CD4-positive, alpha-beta T cell treated with Interleukin-2 at 100 ng/mL for 4 hours (primary cell): ENCODE measurements around the gene CCDC175.
A peak's percentile ranks its signal among the peaks of the same experiment; 100 is the strongest.

Experiments used
- DNase-seq: peaks from one replicate; pipeline ENCODE4 v3.0.0-alpha.2; 2020; ENCODE audit warnings: low spot score

The CCDC175 gene

GRCh38 chr14:59482541-59483331, 93.9 kb downstream of the CCDC175 start:
- no peak for DNase-seq

DNA sequence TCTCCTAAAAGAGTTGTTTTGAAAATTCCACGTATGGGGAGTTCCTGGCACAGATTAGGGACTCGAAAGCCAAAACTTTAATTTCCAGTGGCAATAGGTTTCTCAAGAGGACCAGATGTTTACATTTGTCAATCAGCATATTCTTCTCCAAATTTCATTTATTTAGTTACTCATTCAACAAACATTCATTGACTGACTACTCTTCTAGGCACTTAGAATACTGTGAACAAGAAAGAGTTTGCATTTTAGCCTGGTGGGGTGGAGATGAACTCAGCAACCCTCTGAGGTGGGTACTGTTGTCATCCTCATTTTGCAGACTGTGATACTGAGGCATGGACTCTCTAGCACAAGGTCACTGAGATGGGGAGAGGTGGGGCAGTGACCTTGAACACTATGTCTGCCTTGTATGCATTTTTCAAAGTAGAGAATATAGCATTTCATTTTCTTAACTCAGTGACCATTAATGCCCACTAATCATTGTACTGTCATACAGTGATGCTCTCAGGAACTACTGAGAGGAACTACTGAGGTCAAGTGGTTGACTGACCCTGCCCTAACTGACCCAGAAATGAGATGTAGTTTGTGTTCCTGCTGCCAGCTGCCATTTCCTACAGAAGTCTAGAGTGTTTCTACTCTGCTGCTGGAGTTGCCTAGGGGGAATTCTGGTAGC, 94.6 kb downstream of the CCDC175 start:
- DNase-seq: no peak

DNA sequence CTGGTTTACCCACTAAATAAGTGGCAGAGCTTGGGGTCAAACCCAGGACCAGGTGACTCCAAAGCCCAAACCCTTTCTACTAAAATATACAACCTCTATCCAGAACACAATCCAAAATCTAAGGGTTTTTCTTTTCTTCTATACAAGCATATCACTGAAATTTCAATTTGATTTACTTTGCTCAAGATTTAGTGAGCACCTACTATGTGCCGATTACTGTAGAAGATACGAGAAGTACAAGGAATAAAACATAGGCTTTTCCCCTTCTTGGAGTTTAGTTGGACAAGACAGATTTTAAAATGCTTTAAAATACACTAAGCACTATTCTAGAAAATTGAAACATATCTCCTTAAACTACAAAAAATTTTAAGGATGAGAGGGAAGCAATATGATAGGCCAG, 95.2 kb downstream of the CCDC175 start:
- no peak for DNase-seq

DNA sequence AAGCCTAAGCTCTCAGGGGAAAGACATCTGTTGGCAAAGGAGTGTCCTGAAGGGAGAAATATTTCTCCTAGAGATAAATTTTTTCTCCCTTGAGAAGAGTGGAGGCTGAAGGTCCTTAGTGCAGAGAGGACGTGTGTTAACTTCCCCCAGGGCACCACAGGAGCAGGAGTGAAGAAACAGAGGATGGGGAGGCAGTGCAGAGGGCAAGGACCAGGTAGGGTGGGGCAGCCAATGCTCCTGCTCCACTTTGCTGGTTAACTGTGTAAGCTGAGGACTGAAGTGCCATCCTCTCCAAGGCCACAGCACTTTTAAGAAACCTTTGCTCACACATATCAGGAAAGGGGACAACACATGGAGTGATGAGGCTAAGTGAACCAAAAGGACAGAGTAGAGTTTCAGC, 96.4 kb downstream of the CCDC175 start:
- DNase-seq: no peak

DNA sequence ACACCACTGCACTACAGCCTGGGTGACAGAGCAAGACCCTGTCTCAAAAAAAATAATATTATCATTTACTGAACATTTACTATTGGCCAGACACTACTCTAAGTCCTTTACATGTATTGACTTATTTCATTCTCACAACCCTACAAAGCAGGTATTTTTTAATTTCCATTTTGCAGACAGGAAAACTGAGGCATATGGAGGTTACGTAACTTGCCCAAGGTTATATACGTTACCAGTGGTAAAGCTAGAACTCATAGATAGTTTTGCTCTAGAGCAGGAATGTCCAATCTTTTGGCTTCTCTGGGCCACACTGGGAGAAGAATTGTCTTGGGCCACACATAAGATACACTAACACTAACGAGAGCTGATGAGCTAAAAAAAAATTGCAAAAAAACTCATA, 98.1 kb downstream of the CCDC175 start:
- no peak for DNase-seq

DNA sequence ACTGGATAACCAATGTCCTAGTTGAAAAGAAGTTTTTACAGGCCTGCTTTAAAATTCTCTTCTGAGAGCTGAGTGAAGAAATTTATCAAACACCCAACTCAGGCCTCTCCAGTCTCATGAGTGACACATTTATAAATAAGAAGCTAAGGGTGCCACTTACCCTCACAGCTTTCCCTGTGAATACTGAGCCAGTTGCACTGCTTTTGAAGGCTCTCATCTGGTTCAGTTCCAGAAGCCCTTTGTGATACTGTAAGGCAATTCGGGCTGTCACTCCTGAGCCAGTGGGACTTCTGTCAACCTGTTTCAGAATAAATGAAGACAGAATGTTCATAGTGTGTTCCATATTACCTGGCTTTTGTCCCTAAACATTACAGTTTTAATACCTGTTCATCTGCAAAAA, 100.9 kb downstream of the CCDC175 start:
- no peak for DNase-seq

GRCh38 chr14:59474172-59474571, 102.4 kb downstream of the CCDC175 start:
- DNase-seq: no peak

DNA sequence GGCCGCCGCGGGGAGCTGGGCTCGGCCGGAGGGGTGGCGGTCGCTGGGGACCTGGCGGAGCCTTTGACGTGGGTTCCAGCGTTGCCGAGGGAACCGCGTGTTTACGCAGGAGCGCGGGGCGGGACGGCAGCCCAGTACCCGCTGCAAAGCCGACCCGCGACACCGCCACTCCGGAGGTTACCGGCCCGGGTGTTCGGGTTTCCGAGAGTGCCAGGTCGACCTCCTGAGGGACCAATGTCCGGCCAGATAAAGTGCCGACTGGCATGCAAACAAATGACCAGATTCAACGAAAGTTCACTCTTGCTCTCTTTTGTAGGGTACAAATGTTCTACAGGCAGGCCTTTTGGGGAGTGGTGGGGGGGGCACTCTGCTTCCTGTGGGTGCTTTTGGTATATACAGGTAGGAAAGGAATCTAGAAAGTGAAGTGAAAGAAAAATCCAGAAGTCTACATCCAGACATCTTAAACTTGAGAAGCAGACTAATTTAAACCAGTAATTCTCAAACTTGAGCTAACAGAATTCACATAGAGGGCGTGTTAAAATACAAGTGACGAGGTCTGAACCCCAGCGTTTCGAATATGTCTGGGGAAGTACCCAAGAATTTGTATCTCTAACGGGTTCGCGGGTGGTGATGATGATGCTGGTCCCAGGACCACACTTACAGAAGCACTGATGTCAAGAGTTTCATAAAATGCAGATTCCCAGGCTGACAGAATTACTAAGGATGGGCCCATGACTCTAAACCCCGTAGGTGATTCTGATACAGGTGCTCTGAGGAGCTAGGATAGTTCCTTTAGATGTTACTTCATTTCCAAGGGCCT, 111.1 kb downstream of the CCDC175 start, which contains the start of gene GPR135:
Gene GPR135 (minus strand): TSS at position 65 of the 820 bp plus-strand sequence. CDS start 154 bp downstream, outside the sequence.
- DNase-seq: peak; percentile 36

DNA sequence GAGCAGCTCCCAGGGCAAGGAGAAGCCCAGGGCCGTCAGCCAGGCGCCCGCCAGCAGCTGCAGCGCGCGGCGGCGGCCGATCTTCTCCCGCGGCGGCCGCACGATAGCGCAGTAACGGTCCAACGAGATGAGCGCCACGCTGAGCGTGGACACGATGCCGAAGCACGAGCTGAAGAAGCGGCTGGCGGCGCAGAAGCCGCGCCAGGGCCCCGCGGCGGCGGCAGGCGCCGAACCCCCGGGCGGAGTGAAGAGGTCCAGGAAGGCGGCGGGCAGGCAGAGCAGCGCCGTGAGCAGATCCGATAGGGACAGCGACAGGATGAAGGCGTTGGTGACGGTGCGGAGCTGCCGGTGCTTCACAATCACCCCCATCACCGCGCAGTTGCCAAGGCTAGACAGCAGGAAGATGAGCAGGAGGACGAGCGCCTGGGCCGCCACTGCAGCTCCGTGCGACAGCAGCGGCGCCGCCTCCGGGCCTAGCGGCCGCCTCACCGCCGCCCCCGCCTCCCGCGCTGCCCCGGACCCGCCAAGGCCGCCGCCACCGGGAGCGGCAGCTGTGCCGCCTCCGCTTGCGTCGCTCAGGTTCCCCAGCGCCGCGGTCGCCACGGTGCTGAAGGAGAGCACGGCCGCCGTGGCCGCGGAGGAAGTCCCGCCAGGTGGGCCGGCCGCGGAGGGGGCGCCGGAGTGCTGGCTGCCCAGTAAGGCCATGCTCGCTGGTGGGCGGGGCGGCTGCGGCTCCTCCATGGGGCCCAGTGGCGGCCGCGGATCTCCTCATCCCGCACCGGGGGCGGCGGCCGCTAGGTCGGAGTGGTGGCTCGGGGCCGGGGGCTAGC, 111.9 kb downstream of the CCDC175 start:
- DNase-seq: peak; percentile 41

- peak; percentile 9 for DNase-seq
These were observed 112.7 kb downstream of the CCDC175 start for GRCh38 chr14:59463787-59464485.

GRCh38 chr14:59461891-59462290, 114.7 kb downstream of the CCDC175 start:
- DNase-seq: no peak

- DNase-seq: no peak
These were observed 116.2 kb downstream of the CCDC175 start for GRCh38 chr14:59460378-59460777.

DNA sequence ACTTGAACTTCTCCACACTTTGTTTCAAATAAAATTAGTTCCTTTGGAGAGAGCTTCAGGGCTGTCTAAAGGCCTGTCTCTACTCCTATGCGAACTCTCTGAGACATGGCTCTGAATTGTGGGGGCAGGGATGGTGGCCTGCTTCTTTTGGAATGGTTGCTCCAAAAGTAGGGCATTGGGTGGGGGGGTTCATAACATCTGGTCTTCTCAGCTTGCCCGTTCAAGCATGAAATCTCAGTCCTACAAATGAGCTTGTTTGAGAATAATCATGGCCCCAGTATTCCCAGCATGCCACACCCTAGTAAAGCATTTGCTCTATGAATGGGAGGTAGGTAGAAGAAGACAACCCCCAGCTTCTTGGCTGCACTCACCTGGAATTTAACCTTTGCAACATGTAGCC, 118.1 kb downstream of the CCDC175 start:
- no peak for DNase-seq

DNA sequence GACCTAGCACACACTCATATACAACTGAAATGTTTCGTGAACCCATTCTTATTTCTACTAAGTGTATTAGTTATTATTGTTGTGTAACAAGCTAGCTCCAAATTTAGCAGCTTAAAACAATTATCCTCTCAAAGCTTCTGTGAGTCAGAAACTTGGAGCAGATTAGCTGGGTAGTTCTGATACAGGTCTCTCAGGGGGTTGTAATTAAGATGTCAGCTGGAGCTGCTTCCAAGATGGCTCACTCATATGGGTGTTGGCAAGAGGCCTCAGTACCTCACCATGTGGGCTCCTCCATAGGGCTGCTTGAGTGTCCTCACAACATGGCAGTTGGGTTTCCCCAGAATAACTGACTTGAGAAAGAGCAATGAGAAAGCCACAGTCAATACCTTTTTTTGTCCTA, 121.2 kb downstream of the CCDC175 start:
- DNase-seq: no peak
